ENCODE measurements around the gene GCNT1.

- TF ChIP-seq CTCF (conservative IDR thresholded peaks at IDR 0.05 in 1 of 2, IDR thresholded peaks at IDR 0.05 in 1 of 2; ENCODE audit: extremely low read depth in 1 of 2, insufficient read depth in 1 of 2, low read depth in 1 of 2, low read length in 2 of 2), result no peak
- TF ChIP-seq EZH2 (IDR thresholded peaks at IDR 0.05; ENCODE audit: borderline replicate concordance, low read length), result no peak
Observed at GRCh38 chr9:76552751-76553455, 93.9 kb downstream of the GCNT1 start.
